ENCODE data around the gene IL1A. TPM values are rescaled to one million over a fixed set of nuclear protein-coding genes. Genes with fewer than 3 reads are reported as not detected.

The IL1A gene
- total and polyA plus RNA-seq, 9 of the 15 experiments (the other 6 are each of a cell fraction or from before 2014, with no cell fraction given) = 0.03 to 0.27 (median 0.14) TPM; not detected in 2

DNA sequence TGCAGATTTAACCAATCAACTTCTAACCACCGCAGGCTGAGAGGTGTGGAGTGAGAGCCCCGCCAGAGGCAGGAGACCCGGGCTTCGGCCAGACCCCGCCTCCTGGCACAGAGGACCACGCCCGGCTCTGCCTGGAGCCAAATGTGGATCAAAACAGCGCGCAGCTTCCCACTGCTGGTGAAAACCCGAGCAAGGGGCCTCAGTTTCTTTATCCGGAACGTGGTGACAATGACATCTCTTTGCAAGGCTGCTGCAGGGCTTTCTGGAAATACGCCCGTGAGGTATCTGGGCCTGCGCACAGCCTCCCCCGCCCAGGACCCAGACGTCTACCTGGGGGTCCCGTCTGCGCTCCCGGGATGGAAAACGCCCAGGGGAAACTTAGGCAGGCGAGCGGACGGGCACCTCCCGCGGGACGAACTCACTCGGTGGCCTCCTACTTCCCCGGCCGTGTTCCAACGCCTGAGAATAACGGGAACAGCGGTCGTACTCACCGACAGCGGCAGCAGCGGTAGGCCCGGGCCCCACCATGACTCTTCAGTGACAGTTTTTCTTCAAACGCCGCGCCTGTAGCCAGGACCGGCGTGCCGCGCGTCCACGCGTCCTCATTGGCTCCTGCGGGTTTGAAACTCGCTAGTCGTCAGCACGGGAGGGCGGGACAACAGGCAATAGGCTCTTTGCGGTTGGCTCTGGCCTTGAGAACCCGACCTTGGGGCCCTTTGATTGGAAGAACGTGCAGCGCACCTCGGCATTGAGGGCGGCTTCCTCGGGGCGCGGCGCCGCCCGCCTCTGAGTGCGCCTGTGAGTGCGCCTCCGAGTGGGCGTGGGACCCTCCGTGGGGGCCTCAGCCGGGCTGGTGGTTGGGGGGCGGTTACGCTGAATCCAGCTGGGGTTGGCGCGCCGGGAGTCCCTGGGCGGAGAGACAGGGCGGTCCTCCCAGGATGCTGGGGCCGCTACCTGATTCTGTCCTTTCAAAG lies 19.9 kb downstream of the IL1A start, which contains the start of gene CKAP2L (continued):
- TF ChIP-seq ZNF143 (CRISPR knock-in tag; IDR thresholded peaks at IDR 0.05) = peak; percentile 78
- TF ChIP-seq ZBTB5 (IDR thresholded peaks at IDR 0.05) = no peak
- TF ChIP-seq AFF1 (IDR thresholded peaks at IDR 0.05; ENCODE audit: low read depth in 1 of 2, partially characterized antibody in 2 of 2) = peak in 1 of 2 experiments; percentile 69
- no peak for TF ChIP-seq ATF6 (CRISPR knock-in tag; IDR thresholded peaks at IDR 0.05)
- TF ChIP-seq MYBL2 (IDR thresholded peaks at IDR 0.05; ENCODE audit: low read depth) = peak; percentile 100
- peak; percentile 98; the same call in 1 of the 2 replicates for TF ChIP-seq MYBL2 (CRISPR knock-in tag; IDR thresholded peaks at IDR 0.05; ENCODE audit: borderline replicate concordance)
- TF ChIP-seq TGIF2 (CRISPR knock-in tag; IDR thresholded peaks at IDR 0.05) = peak; percentile 92; the same call in 1 of the 2 replicates
- 0 out of 2 replicates have a peak, but pooled peaks have one; percentile 6 for TF ChIP-seq ZNF316 (IDR thresholded peaks at IDR 0.05)
- TF ChIP-seq FIP1L1 (IDR thresholded peaks at IDR 0.05; ENCODE audit: low read depth, low read length, poor library complexity, severe bottlenecking) = peak; percentile 30
- peak; percentile 61 for TF ChIP-seq C11orf30 (IDR thresholded peaks at IDR 0.05; ENCODE audit: low read depth)
- TF ChIP-seq HMGN3 (IDR thresholded peaks at IDR 0.05; ENCODE audit: borderline replicate concordance, extremely low read depth, insufficient read length, low read depth, low read length) = peak; percentile 56
- no peak for TF ChIP-seq MBD1 (CRISPR knock-in tag; IDR thresholded peaks at IDR 0.05)
- peak in 1 of 2 experiments; percentile 59; a peak in 1 of 4 replicates for TF ChIP-seq NONO (IDR thresholded peaks at IDR 0.05; ENCODE audit: low read depth in 2 of 2, low read length in 1 of 2)
- no peak for TF ChIP-seq ZNF445 (CRISPR knock-in tag; IDR thresholded peaks at IDR 0.05; ENCODE audit: low read depth)
- TF ChIP-seq FOXK2 (conservative IDR thresholded peaks at IDR 0.05 in 1 of 2, IDR thresholded peaks at IDR 0.05 in 1 of 2; ENCODE audit: low read depth in 2 of 2) = peak; percentile 86 to 92

Data from K562 (cell line).